Type B pancreatic cell (in vitro differentiated cells): ENCODE data around the gene HSP90AB1. TPM values are rescaled to one million over a fixed set of nuclear protein-coding genes. Genes with fewer than 3 reads are reported as not detected.
"Not testable (repeated sequence)": the region's sequence is repeated elsewhere in the genome, so short reads cannot be mapped to it uniquely, and the experiment has no call there.

Experiments used
- DNase-seq: peaks from one replicate; pipeline ENCODE4 v3.0.0; 2021; ENCODE audit warnings: mixed read lengths; ENCODE audit not compliant: unreplicated experiment; ENCODE audit errors: extremely low spot score
- H3K27ac Mint-ChIP-seq: 2 replicates; pipeline ENCODE4 v1.8.0; 2021; ENCODE audit warnings: mild to moderate bottlenecking, mixed read lengths
- H3K27me3 Mint-ChIP-seq: 2 replicates; pipeline ENCODE4 v1.8.0; 2021; ENCODE audit warnings: mixed read lengths
- H3K36me3 Mint-ChIP-seq: 2 replicates; pipeline ENCODE4 v1.8.0; 2021; ENCODE audit warnings: mixed read lengths
- H3K4me1 Mint-ChIP-seq: one replicate; pipeline ENCODE4 v1.8.0; 2021; ENCODE audit warnings: mixed read lengths; ENCODE audit not compliant: unreplicated experiment
- H3K4me3 Mint-ChIP-seq: 2 replicates; pipeline ENCODE4 v1.8.0; 2021; ENCODE audit warnings: mild to moderate bottlenecking, mixed read lengths
- H3K9me3 Mint-ChIP-seq: 2 replicates; pipeline ENCODE4 v1.8.0; 2021; ENCODE audit warnings: mixed read lengths
- CTCF ChIP-seq: fragments of 200-600 bp; sonication (generic); conservative IDR thresholded peaks from 2 replicates; pipeline ENCODE4 v1.5.0; 2021; ENCODE audit warnings: antibody characterized with exemption, mild to moderate bottlenecking
- total RNA-seq: library from RNA; stranded (reverse); gene quantifications from 2 replicates; pipeline ENCODE4 v1.2.1, GENCODE V29; 2021; ENCODE audit warnings: low replicate concordance

The HSP90AB1 gene
- total RNA-seq, 1 donor from 2014 or later = 1,082 TPM

DNA sequence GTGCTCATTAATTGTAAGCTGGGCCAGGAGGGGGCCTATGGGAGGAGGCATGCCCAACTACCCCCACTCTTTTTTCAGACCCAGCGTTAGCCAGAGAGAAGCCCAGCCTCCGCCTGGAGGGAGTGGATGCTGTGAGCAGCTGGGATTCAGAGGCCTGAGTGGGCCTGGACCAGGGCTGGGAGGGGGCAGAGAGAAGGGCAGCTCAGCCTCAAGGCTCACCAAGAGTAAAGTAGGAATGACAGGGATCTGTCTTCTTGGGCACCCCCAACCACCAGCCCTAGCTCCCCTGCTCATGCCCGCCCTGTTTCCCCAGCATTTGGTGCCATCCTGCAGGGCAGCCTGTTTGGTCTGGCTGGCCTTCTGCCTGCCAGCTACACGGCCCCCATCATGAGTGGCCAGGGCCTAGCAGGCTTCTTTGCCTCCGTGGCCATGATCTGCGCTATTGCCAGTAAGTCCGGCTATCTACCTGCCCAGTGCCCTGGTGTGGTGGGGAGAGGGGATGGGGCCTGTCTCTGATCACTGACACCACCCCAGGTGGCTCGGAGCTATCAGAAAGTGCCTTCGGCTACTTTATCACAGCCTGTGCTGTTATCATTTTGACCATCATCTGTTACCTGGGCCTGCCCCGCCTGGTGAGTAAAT, 16.7 kb upstream of the HSP90AB1 start:
- Mint-ChIP-seq H3K27ac (no peak overlapping the region), H3K9me3 (no peaks in the 10 kb centered on the region)

DNA sequence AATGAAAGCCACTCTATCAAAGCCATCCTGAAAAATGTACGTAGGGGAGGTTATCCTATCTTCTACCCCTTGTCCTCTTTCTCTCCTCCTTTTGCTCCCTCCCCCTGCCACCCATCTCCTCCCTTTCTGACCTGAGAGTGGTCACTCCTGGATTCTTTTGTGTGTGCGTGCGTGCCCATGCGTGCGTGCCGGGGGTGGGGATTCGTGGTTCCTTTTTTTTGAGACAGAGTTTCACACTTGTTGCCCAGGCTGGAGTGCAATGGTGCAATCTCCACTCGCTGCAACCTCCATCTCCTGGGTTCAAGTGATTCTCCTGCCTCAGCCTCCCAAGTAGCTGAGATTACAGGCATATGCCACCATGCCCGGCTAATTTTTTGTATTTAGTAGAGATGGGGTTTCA, 15.5 kb upstream of the HSP90AB1 start:
- H3K9me3 Mint-ChIP-seq = not testable (repeated sequence)
- Mint-ChIP-seq H3K27ac (peak overlapping the region; percentile 39), H3K4me1 (peaks cover 44% of the 10 kb centered on the region)

More for the DNA sequence above, 16.7 kb upstream of the HSP90AB1 start:
- Mint-ChIP-seq H3K36me3 (no peaks in the 10 kb centered on the region), H3K27me3 (no peaks in the 10 kb centered on the region), H3K4me1 (peaks cover 45% of the 10 kb centered on the region), H3K4me3 (no peak overlapping the region)
- DNase-seq = no peak
- TF ChIP-seq CTCF = no peak

DNA sequence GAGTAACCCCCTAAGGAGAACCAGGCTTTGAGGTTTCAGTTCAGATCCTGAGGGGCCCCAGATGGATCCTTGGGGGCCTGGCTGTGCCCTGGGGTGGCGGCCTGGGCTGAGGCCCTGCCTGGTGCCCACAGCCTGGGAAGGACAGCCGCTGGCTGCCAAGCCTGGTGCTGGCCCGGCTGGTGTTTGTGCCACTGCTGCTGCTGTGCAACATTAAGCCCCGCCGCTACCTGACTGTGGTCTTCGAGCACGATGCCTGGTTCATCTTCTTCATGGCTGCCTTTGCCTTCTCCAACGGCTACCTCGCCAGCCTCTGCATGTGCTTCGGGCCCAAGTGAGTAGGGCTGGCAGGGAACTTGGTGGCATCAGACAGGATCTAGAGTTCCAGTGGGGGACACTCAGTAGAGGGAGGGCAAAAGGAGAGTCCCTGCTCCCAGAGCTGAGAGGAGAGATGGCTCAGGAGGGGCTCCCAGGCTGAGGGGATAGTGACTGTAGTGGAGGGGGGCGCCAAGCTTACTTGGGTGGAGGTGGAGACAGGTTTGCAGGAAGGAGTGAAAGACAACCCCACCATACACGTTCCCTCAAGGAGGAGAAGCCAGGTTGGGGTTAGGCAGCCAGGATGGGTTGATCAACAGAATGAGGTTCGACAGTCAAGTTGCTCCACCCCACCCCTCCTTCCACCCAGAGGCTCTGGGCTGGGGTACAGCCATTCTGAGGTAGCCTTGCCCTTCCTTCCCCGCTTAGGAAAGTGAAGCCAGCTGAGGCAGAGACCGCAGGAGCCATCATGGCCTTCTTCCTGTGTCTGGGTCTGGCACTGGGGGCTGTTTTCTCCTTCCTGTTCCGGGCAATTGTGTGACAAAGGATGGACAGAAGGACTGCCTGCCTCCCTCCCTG, 14.0 kb upstream of the HSP90AB1 start:
- no peaks in the 10 kb centered on the region for H3K27me3 Mint-ChIP-seq
- H3K4me1 Mint-ChIP-seq = peaks cover 35% of the 10 kb centered on the region
- H3K9me3 Mint-ChIP-seq = no peaks in the 10 kb centered on the region
- no peaks in the 10 kb centered on the region for H3K36me3 Mint-ChIP-seq
- TF ChIP-seq CTCF = no peak
- no peak for DNase-seq
- peak overlapping the region; percentile 34 for H3K27ac Mint-ChIP-seq
- H3K4me3 Mint-ChIP-seq = no peak overlapping the region

More for the DNA sequence above, 15.5 kb upstream of the HSP90AB1 start:
- H3K36me3 Mint-ChIP-seq, DNase-seq, H3K27me3 Mint-ChIP-seq, H3K4me3 Mint-ChIP-seq: not testable (repeated sequence)

DNA sequence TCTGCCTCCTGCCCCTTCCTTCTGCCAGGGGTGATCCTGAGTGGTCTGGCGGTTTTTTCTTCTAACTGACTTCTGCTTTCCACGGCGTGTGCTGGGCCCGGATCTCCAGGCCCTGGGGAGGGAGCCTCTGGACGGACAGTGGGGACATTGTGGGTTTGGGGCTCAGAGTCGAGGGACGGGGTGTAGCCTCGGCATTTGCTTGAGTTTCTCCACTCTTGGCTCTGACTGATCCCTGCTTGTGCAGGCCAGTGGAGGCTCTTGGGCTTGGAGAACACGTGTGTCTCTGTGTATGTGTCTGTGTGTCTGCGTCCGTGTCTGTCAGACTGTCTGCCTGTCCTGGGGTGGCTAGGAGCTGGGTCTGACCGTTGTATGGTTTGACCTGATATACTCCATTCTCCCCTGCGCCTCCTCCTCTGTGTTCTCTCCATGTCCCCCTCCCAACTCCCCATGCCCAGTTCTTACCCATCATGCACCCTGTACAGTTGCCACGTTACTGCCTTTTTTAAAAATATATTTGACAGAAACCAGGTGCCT, 13.3 kb upstream of the HSP90AB1 start:
- Mint-ChIP-seq H3K4me1 (peaks cover 38% of the 10 kb centered on the region), H3K27ac (peak overlapping the region; percentile 34), H3K27me3 (no peaks in the 10 kb centered on the region), H3K9me3 (no peaks in the 10 kb centered on the region), H3K4me3 (no peak overlapping the region), H3K36me3 (no peaks in the 10 kb centered on the region)
- TF ChIP-seq CTCF = no peak
- DNase-seq = no peak

- peak; percentile 81 for TF ChIP-seq CTCF
- Mint-ChIP-seq H3K36me3 (no peaks in the 10 kb centered on the region), H3K27me3 (no peaks in the 10 kb centered on the region), H3K4me1 (peaks cover 38% of the 10 kb centered on the region), H3K4me3 (peak overlapping the region; percentile 41), H3K27ac (peak overlapping the region; percentile 34), H3K9me3 (no peaks in the 10 kb centered on the region)
- no peak for DNase-seq
Measured at GRCh38 chr6:44234101-44235025, 12.5 kb upstream of the HSP90AB1 start.
